ENCODE data around the gene TACR1. TPM values are rescaled to one million over a fixed set of nuclear protein-coding genes. Genes with fewer than 3 reads are reported as not detected.

TACR1 gene
- total and polyA plus RNA-seq, 2 of the 4 experiments (the other 2 are of a cell fraction) = under 0.01 to 0.09 TPM

DNA sequence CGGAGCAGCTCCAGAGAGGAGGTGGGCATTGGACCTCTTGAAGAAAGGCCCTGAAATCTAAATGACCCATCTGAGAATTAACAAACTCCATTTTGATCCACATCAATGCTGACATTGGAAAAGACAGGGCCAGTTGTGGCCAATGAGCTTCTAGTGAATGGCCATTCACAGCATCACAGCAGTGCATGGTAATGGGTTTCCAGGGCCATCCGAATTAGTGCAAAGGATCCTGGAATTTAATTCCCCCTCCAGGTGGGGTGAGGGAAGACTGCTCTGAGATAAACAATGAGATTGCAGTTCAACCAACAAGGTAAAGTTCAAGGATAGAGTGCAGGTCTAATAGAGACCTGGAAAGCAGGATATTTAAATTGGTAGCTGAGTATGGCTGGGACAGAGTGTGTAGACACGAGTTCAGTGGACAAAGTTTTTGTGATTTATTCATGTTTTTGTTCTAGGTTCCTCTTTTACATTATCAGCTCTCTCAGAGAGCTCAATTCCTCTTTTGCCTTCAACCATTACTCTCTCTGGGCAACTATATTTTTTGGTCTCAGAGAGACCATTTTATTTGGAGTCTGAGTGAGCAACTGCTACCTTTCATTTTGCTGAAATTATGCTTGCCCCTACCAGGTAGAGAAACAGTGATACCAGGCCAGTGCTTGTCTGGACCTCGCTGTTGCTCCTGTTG, 5.0 kb downstream of the TACR1 start:
- no peak overlapping the region for H3K9ac ChIP-seq (ENCODE audit: low read depth, low read length)
- H3K14ac ChIP-seq (replicated peaks; ENCODE audit: low read depth, low read length) = no peak overlapping the region
- DNase-seq (no peak), ATAC-seq (ENCODE audit: low read depth) (no peak)
- no peak overlapping the region for H4K5ac ChIP-seq (ENCODE audit: low read depth, low read length)
- dilution Hi-C loops (cut with HindIII; ENCODE audit: low sequenced_read_pairs, unreplicated experiment) = no loop called here
- no peak overlapping the region for H3K18ac ChIP-seq (ENCODE audit: low read depth, low read length)
- H3K23ac ChIP-seq (ENCODE audit: low read depth, low read length) = no peak overlapping the region
- H2BK20ac ChIP-seq (ENCODE audit: low read depth, low read length) = no peak overlapping the region
- in situ Hi-C loops (cut with MboI; ENCODE audit: low sequenced_read_pairs) = no loop called here
- no peaks in the 10 kb centered on the region for H3K36me3 ChIP-seq (ENCODE audit: control insufficient read depth, insufficient read depth, low read length)
- no peaks in the 10 kb centered on the region for H3K9me3 ChIP-seq (ENCODE audit: control insufficient read depth, insufficient read depth, low read length)
- 60% methylated on average over 1 of the region's 4 CpGs; no CpG with 5 or more reads in 1 of the 2 experiments for WGBS, 2 experiments (ENCODE audit: extremely low coverage in 2 of 2, insufficient read length in 1 of 2)
- H2BK5ac ChIP-seq (ENCODE audit: low read depth, low read length, poor library complexity, severe bottlenecking) = no peak overlapping the region
- no peak overlapping the region for H3K56ac ChIP-seq (ENCODE audit: extremely low read depth, insufficient read depth, low read length)
- no peak overlapping the region for H2BK15ac ChIP-seq (ENCODE audit: low read depth, low read length)
- peaks cover 33% of the 10 kb centered on the region for H3K27me3 ChIP-seq (ENCODE audit: control insufficient read depth, insufficient read depth, low read length)
- H2AK9ac ChIP-seq (replicated peaks; ENCODE audit: low read depth, low read length, poor library complexity) = no peak overlapping the region
- intact Hi-C loops (cut with micrococcal nuclease) = no loop called here
- ChIA-PET CTCF (no interaction called here), POLR2A (ENCODE audit: unreplicated experiment) (no interaction called here)
- H3K4me2 ChIP-seq (ENCODE audit: low read depth, low read length) = no peak overlapping the region
- H3K4me1 ChIP-seq (ENCODE audit: control insufficient read depth, insufficient read depth, low read length) = no peaks in the 10 kb centered on the region
- no peaks in the 10 kb centered on the region for H4K20me1 ChIP-seq (ENCODE audit: insufficient read depth, low read length)
- H2AK5ac ChIP-seq (ENCODE audit: low read depth, low read length) = no peak overlapping the region
- no peak overlapping the region for H3K4me3 ChIP-seq (ENCODE audit: insufficient read depth, low read depth, low read length)
- no peaks in the 10 kb centered on the region for H3K79me1 ChIP-seq (ENCODE audit: low read depth in 1 of 2, low read length in 2 of 2)
- H4K91ac ChIP-seq (ENCODE audit: insufficient read depth, low read depth, low read length) = no peak overlapping the region
- H4K8ac ChIP-seq (ENCODE audit: low read depth in 2 of 2, low read length in 2 of 2) = no peak overlapping the region
- no peaks in the 10 kb centered on the region for H3K9me1 ChIP-seq (ENCODE audit: insufficient read depth, low read length)
- TF ChIP-seq RCOR1 (IDR thresholded peaks at IDR 0.05; ENCODE audit: insufficient replicate concordance, low read length) (no peak), NFE2L2 (IDR thresholded peaks at IDR 0.05; ENCODE audit: low read depth, low read length) (no peak), POLR2A (IDR thresholded peaks at IDR 0.05; ENCODE audit: low read depth, low read length) (no peak), MXI1 (IDR thresholded peaks at IDR 0.05; ENCODE audit: borderline replicate concordance, low read depth, low read length) (no peak), FOS (IDR thresholded peaks at IDR 0.05; ENCODE audit: low read depth, low read length) (no peak), RAD21 (IDR thresholded peaks at IDR 0.05; ENCODE audit: low read length) (no peak), RFX5 (IDR thresholded peaks at IDR 0.05; ENCODE audit: low read depth, low read length) (no peak), CEBPB (IDR thresholded peaks at IDR 0.05; ENCODE audit: low read depth, low read length) (no peak), CHD1 (IDR thresholded peaks at IDR 0.05; ENCODE audit: low read depth, low read length) (no peak), MAFK (IDR thresholded peaks at IDR 0.05; ENCODE audit: low read depth, low read length) (no peak), MAZ (IDR thresholded peaks at IDR 0.05; ENCODE audit: borderline replicate concordance, low read depth, low read length) (no peak), SMC3 (IDR thresholded peaks at IDR 0.05; ENCODE audit: low read depth, low read length) (no peak)
- TF ChIP-seq, protein P1, sequence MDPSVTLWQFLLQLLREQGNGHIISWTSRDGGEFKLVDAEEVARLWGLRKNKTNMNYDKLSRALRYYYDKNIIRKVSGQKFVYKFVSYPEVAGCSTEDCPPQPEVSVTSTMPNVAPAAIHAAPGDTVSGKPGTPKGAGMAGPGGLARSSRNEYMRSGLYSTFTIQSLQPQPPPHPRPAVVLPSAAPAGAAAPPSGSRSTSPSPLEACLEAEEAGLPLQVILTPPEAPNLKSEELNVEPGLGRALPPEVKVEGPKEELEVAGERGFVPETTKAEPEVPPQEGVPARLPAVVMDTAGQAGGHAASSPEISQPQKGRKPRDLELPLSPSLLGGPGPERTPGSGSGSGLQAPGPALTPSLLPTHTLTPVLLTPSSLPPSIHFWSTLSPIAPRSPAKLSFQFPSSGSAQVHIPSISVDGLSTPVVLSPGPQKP (IDR thresholded peaks at IDR 0.05; ENCODE audit: borderline replicate concordance, low read depth, low read length) = no peak
- TF ChIP-seq, protein P2, sequence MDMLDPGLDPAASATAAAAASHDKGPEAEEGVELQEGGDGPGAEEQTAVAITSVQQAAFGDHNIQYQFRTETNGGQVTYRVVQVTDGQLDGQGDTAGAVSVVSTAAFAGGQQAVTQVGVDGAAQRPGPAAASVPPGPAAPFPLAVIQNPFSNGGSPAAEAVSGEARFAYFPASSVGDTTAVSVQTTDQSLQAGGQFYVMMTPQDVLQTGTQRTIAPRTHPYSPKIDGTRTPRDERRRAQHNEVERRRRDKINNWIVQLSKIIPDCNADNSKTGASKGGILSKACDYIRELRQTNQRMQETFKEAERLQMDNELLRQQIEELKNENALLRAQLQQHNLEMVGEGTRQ (IDR thresholded peaks at IDR 0.05; ENCODE audit: low read depth, low read length) = no peak
- TF ChIP-seq, protein P3, sequence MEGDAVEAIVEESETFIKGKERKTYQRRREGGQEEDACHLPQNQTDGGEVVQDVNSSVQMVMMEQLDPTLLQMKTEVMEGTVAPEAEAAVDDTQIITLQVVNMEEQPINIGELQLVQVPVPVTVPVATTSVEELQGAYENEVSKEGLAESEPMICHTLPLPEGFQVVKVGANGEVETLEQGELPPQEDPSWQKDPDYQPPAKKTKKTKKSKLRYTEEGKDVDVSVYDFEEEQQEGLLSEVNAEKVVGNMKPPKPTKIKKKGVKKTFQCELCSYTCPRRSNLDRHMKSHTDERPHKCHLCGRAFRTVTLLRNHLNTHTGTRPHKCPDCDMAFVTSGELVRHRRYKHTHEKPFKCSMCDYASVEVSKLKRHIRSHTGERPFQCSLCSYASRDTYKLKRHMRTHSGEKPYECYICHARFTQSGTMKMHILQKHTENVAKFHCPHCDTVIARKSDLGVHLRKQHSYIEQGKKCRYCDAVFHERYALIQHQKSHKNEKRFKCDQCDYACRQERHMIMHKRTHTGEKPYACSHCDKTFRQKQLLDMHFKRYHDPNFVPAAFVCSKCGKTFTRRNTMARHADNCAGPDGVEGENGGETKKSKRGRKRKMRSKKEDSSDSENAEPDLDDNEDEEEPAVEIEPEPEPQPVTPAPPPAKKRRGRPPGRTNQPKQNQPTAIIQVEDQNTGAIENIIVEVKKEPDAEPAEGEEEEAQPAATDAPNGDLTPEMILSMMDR (conservative IDR thresholded peaks at IDR 0.05; ENCODE audit: low read depth, low read length) = no peak
- H3K4ac ChIP-seq (ENCODE audit: low read depth, low read length) = no peak overlapping the region
- no peak overlapping the region for H3K27ac ChIP-seq (ENCODE audit: insufficient read depth, low read length)
- no peak overlapping the region for H2AFZ ChIP-seq (replicated peaks; ENCODE audit: low read length, poor library complexity)
- BruUV-seq (replicated peaks) = no TSS peak
- no peak overlapping the region for H2BK120ac ChIP-seq (ENCODE audit: low read depth, low read length)
